HuH-7.5 (cell line): ENCODE measurements around the gene GDF2.

ENCODE experiments used
- DNase-seq: peaks from one replicate; pipeline ENCODE4 v3.0.0; 2011; ENCODE audit warnings: low spot score

The GDF2 gene

GRCh38 chr10:47354165-47354564, 31.9 kb downstream of the GDF2 start:
- DNase-seq: peak; percentile 36

- no peak for DNase-seq
Measured at GRCh38 chr10:47354900-47355299, 32.6 kb downstream of the GDF2 start.

GRCh38 chr10:47356708-47357107, 34.5 kb downstream of the GDF2 start:
- no peak for DNase-seq

GRCh38 chr10:47357131-47357582, 34.9 kb downstream of the GDF2 start:
- no peak for DNase-seq

- no peak for DNase-seq
Measured at GRCh38 chr10:47357911-47358310, 35.7 kb downstream of the GDF2 start.

GRCh38 chr10:47358457-47358856, 36.2 kb downstream of the GDF2 start:
- DNase-seq: no peak

GRCh38 chr10:47359101-47359500, 36.8 kb downstream of the GDF2 start:
- DNase-seq: no peak

- no peak for DNase-seq
Measured at GRCh38 chr10:47359626-47360418, 37.6 kb downstream of the GDF2 start.

GRCh38 chr10:47360419-47361040, 38.3 kb downstream of the GDF2 start:
- DNase-seq: no peak

GRCh38 chr10:47361293-47361692, 39.0 kb downstream of the GDF2 start:
- peak; percentile 52 for DNase-seq

- no peak for DNase-seq
Measured at GRCh38 chr10:47362199-47362598, 39.9 kb downstream of the GDF2 start.

GRCh38 chr10:47363781-47364180, 41.5 kb downstream of the GDF2 start:
- no peak for DNase-seq

- DNase-seq: no peak
Measured at GRCh38 chr10:47364366-47364765, 42.1 kb downstream of the GDF2 start.

GRCh38 chr10:47364911-47365310, 42.7 kb downstream of the GDF2 start:
- DNase-seq: no peak

- DNase-seq: no peak
Measured at GRCh38 chr10:47365431-47366180, 43.4 kb downstream of the GDF2 start.

- DNase-seq: no peak
Measured at GRCh38 chr10:47366181-47366631, 44.0 kb downstream of the GDF2 start.

- no peak for DNase-seq
Measured at GRCh38 chr10:47366731-47367460, 44.6 kb downstream of the GDF2 start.

- DNase-seq: no peak
Measured at GRCh38 chr10:47367646-47368045, 45.4 kb downstream of the GDF2 start.

- no peak for DNase-seq
Measured at GRCh38 chr10:47368431-47369180, 46.4 kb downstream of the GDF2 start.

- DNase-seq: no peak
Measured at GRCh38 chr10:47369251-47369894, 47.1 kb downstream of the GDF2 start.
